ENCODE measurements around the gene FBRSL1.

Gene FBRSL1

DNA sequence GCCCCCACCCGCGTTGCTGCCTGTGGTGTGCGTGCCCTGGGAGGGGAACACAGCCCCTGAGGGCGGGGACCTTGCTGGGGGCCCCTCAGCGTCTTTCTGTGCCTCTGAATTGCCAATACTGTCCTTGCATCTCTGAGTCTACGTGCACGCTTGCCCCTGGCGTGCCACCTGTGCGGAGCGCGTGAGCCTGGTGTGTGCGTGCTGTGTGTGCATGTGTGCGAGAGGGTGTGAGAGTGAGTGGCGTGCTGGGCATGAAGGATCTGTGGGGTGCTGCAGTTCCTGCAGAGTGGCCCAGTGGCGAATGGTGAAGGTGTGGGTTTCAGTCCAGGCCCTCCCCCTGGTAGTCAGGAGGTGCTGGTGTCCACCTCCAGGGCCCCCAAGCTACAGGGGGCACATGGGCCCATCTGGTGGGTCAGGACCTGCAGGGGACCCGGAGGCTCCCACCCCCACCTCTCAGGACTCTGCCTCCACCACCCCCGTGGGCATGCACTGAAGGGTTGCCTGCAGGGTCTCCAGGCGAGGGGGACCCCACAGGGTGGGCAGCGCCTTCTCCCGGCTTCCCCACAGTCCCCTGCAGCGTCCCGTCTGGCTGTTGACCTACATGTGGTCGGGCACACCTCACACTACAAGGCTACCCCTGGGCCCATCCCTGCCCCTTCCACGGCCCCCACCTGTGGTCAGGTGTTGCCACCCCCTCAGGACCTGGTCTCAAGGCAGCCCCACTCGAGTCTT lies 21.0 kb downstream of the FBRSL1 start:
- Histone ChIP-seq H3K36me3 (ENCODE audit: control insufficient read depth, insufficient read depth, low read length) (no peaks in the 10 kb centered on the region), H3K9me3 (ENCODE audit: control insufficient read depth, low read length) (no peaks in the 10 kb centered on the region), H3K27me3 (ENCODE audit: control insufficient read depth, insufficient read depth, low read length, poor library complexity, severe bottlenecking) (no peaks in the 10 kb centered on the region), H3K27ac (ENCODE audit: insufficient read depth, low read depth, low read length, poor library complexity, severe bottlenecking) (no peak overlapping the region), H3K4me1 (ENCODE audit: control insufficient read depth, insufficient read depth, low read length) (peaks cover 12% of the 10 kb centered on the region), H3K4me3 (ENCODE audit: insufficient read depth, low read depth, low read length) (no peak overlapping the region)
- 94 to 95% methylated on average over 25 of the region's 25 CpGs for WGBS, 2 experiments

DNA sequence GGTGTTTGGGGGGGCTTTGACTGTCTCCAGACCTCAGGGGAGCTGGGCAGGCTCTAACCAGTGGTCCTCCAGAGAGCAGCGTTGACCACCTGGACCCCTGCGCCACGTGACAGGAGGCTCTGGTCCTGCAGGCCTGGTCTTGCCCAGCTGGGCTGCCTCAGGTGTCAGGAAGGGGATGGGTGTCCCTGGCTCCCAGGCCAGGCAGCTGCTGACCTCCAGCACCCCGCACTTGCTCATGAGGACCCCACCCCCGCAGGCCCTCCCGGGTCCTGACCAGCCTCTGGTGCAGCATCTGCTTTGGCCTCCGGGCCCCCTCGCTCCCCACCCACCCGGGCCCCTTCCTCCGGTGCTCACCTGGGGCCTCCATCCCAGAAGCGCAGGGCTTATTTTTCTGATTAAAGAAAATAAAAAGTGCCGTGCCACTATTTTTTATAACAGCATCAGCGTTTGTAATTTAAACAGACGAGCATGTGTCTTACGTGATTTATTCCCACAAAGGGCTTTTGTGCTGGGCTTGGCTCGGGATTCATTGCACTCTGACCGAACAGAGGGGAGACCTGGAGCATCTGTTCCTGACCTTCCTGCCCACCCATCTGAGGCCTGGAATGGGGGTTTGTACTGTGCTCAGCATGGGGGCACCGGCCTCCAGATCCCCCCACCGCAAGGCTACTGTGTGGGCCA lies 21.7 kb downstream of the FBRSL1 start:
- Histone ChIP-seq H3K27me3 (ENCODE audit: control insufficient read depth, insufficient read depth, low read length, poor library complexity, severe bottlenecking) (no peaks in the 10 kb centered on the region), H3K4me1 (ENCODE audit: control insufficient read depth, insufficient read depth, low read length) (peaks cover 6% of the 10 kb centered on the region), H3K27ac (ENCODE audit: insufficient read depth, low read depth, low read length, poor library complexity, severe bottlenecking) (no peak overlapping the region), H3K36me3 (ENCODE audit: control insufficient read depth, insufficient read depth, low read length) (no peaks in the 10 kb centered on the region), H3K9me3 (ENCODE audit: control insufficient read depth, low read length) (no peaks in the 10 kb centered on the region), H3K4me3 (ENCODE audit: insufficient read depth, low read depth, low read length) (no peak overlapping the region)
- 94% methylated on average over 19 of the region's 19 CpGs for WGBS, 2 experiments

DNA sequence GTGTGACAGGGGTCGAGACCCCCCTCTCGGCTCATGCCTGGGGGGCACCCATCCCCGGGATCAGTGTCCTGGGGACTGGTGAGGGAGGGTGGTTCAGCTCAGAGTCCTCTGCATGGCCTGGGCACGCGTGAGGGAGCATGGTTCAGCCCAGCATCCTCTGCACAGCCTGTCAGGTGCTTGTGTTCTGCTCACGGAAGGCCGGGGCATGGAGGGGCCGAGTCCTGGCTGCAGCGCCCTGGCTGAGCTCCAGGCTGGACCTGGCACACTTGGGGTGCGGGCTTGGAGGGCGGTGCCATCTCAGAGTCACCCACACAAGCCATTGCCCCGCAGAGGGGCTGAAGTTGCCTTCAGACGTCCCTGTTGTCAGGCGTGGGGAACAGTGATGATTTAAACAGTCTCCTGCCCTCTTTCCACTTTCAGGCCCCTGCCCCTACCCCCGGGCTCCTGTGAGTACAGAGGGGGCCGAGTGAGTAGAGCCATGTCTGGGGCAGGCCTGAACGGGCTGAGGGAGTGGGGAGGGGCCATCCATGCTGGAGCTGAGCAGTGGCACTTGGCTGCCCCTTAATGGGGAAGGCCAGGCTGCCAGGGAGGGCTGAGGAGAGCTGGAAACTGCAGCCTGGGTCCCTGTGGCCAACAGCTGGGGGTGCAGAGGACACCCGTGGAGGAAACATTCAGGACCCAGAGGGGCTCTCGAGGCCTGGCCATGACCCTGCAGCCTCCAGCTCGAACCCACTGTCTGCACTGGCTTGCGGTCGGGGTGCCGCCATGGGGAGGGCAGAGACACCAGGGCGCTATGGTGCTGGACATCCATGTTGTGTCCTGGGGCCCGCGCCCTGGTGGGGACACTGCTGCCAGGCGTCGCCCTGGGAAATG lies 22.5 kb downstream of the FBRSL1 start:
- Histone ChIP-seq H3K4me3 (ENCODE audit: insufficient read depth, low read depth, low read length) (no peak overlapping the region), H3K27me3 (ENCODE audit: control insufficient read depth, insufficient read depth, low read length, poor library complexity, severe bottlenecking) (no peaks in the 10 kb centered on the region), H3K27ac (ENCODE audit: insufficient read depth, low read depth, low read length, poor library complexity, severe bottlenecking) (no peak overlapping the region), H3K36me3 (ENCODE audit: control insufficient read depth, insufficient read depth, low read length) (no peaks in the 10 kb centered on the region), H3K4me1 (ENCODE audit: control insufficient read depth, insufficient read depth, low read length) (peaks cover 3% of the 10 kb centered on the region), H3K9me3 (ENCODE audit: control insufficient read depth, low read length) (no peaks in the 10 kb centered on the region)
- 89 to 91% methylated on average over 28 of the region's 28 CpGs for WGBS, 2 experiments

DNA sequence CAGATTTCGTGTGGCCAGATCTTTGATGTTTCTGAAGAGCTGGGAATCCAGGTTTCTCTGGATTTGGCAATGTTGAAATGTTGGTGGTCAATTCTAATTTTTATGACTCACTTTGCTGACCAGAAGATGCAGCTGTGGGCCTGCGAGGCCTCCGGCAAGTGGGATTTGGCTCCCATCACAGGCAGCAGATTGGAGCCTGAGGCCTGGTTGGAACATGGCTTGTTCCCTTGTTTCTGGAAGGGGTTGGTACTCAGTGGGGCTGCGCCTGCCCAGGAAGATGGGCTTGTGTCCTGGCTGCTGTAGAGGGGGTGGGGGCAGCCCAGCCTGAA lies 23.1 kb downstream of the FBRSL1 start:
- Histone ChIP-seq H3K27me3 (ENCODE audit: control insufficient read depth, insufficient read depth, low read length, poor library complexity, severe bottlenecking) (no peaks in the 10 kb centered on the region), H3K27ac (ENCODE audit: insufficient read depth, low read depth, low read length, poor library complexity, severe bottlenecking) (no peak overlapping the region), H3K4me1 (ENCODE audit: control insufficient read depth, insufficient read depth, low read length) (peaks cover 3% of the 10 kb centered on the region), H3K9me3 (ENCODE audit: control insufficient read depth, low read length) (no peaks in the 10 kb centered on the region), H3K4me3 (ENCODE audit: insufficient read depth, low read depth, low read length) (no peak overlapping the region), H3K36me3 (ENCODE audit: control insufficient read depth, insufficient read depth, low read length) (no peaks in the 10 kb centered on the region)
- WGBS, 2 experiments, result 93 to 94% methylated on average over 4 of the region's 4 CpGs

DNA sequence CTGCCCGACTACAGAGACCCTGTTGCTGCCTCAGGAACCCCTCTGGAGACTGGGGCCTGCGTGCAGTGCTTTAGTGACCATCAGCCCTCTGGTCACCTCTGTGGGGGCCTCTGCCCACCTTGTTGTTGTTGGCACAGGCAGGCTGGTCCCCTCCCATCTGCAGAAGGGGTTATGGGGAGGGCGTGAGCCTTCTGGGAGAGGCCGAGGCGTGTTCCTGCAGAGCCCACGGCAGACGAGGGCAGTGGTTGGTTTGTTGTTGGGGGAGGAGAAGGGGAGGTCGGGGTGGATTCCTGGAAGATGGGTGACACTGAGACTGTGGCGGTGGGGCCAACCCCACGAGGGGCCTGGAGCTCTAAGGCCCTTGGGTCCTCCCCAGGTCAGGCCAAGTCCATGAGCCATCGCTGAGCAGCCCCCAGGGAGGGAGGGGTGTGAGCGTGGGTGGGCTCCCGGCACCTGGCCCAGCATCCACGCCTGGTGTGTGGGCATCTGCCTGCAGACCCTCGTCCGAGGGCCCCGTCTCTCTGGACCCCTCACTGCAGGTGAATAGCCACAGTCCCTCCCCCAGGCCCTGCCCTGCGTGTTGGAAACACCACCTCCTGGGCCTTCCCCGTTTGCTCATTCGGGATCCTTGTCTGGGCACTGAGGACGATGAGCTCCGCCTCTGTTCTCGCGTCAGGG lies 23.6 kb downstream of the FBRSL1 start:
- Histone ChIP-seq H3K4me3 (ENCODE audit: insufficient read depth, low read depth, low read length) (no peak overlapping the region), H3K9me3 (ENCODE audit: control insufficient read depth, low read length) (no peaks in the 10 kb centered on the region), H3K27ac (ENCODE audit: insufficient read depth, low read depth, low read length, poor library complexity, severe bottlenecking) (no peak overlapping the region), H3K4me1 (ENCODE audit: control insufficient read depth, insufficient read depth, low read length) (peaks cover 3% of the 10 kb centered on the region), H3K36me3 (ENCODE audit: control insufficient read depth, insufficient read depth, low read length) (no peaks in the 10 kb centered on the region), H3K27me3 (ENCODE audit: control insufficient read depth, insufficient read depth, low read length, poor library complexity, severe bottlenecking) (no peaks in the 10 kb centered on the region)
- WGBS, 2 experiments, result 80 to 83% methylated on average over 24 of the region's 24 CpGs

DNA sequence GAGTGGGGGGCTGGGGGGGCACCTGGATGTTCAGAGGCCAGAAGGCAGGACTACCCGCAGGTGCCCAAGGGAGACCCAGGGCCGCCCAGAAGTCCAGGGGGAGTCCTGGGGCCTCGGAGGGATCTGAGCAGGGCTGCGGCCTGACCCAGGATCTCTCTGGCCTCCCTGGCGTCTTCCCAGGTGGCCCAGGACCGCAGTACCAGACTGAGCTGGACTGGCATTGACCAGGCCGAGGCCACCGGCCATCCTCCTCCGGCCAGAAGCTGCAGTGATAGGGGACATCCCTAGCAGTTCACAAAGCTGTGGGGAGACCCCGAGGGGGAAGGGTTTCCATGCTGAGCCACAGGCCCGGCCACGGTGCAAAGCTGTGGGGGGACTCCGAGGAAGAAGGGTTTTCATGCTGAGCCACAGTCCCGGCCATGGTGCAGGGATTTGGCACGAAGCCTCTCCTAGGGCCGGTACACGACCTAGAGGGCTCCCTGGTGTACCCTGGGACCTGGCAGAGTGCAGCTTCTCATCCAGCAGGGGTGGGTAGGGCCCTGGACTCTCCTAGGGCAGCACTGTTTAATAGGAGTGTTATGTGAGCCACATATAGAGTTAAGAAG lies 24.4 kb downstream of the FBRSL1 start:
- WGBS, 2 experiments, result 91 to 92% methylated on average over 17 of the region's 17 CpGs
- no peak overlapping the region for H3K4me3 ChIP-seq (ENCODE audit: insufficient read depth, low read depth, low read length)
- no peaks in the 10 kb centered on the region for H3K27me3 ChIP-seq (ENCODE audit: control insufficient read depth, insufficient read depth, low read length, poor library complexity, severe bottlenecking)
- H3K4me1 ChIP-seq (ENCODE audit: control insufficient read depth, insufficient read depth, low read length), result peaks cover 3% of the 10 kb centered on the region
- H3K9me3 ChIP-seq (ENCODE audit: control insufficient read depth, low read length), result no peaks in the 10 kb centered on the region
- no peaks in the 10 kb centered on the region for H3K36me3 ChIP-seq (ENCODE audit: control insufficient read depth, insufficient read depth, low read length)
- no peak overlapping the region for H3K27ac ChIP-seq (ENCODE audit: insufficient read depth, low read depth, low read length, poor library complexity, severe bottlenecking)

DNA sequence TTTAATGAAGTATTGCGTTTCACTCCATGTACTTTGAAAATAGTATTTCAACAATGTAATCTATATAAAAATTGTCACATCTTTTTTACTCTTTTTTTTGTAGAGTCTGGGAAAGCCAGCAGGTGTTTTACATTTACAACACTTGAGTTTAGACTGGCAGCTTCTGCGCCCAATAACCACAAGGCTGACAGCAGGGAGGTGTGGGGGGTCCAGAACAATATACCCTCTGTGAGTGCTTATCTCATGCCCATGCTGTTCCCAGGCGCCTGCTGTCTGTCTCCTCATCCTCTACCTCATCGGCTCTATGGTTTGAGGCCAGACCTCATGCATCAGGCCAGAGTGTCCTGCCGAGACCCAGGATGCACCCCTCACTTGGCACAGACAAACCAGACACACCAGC lies 24.9 kb downstream of the FBRSL1 start:
- H3K4me1 ChIP-seq (ENCODE audit: control insufficient read depth, insufficient read depth, low read length), result peaks cover 3% of the 10 kb centered on the region
- no peak overlapping the region for H3K4me3 ChIP-seq (ENCODE audit: insufficient read depth, low read depth, low read length)
- no peaks in the 10 kb centered on the region for H3K36me3 ChIP-seq (ENCODE audit: control insufficient read depth, insufficient read depth, low read length)
- 94% methylated on average over 4 of the region's 5 CpGs for WGBS, 2 experiments
- H3K27ac ChIP-seq (ENCODE audit: insufficient read depth, low read depth, low read length, poor library complexity, severe bottlenecking), result no peak overlapping the region
- no peaks in the 10 kb centered on the region for H3K9me3 ChIP-seq (ENCODE audit: control insufficient read depth, low read length)
- H3K27me3 ChIP-seq (ENCODE audit: control insufficient read depth, insufficient read depth, low read length, poor library complexity, severe bottlenecking), result no peaks in the 10 kb centered on the region

DNA sequence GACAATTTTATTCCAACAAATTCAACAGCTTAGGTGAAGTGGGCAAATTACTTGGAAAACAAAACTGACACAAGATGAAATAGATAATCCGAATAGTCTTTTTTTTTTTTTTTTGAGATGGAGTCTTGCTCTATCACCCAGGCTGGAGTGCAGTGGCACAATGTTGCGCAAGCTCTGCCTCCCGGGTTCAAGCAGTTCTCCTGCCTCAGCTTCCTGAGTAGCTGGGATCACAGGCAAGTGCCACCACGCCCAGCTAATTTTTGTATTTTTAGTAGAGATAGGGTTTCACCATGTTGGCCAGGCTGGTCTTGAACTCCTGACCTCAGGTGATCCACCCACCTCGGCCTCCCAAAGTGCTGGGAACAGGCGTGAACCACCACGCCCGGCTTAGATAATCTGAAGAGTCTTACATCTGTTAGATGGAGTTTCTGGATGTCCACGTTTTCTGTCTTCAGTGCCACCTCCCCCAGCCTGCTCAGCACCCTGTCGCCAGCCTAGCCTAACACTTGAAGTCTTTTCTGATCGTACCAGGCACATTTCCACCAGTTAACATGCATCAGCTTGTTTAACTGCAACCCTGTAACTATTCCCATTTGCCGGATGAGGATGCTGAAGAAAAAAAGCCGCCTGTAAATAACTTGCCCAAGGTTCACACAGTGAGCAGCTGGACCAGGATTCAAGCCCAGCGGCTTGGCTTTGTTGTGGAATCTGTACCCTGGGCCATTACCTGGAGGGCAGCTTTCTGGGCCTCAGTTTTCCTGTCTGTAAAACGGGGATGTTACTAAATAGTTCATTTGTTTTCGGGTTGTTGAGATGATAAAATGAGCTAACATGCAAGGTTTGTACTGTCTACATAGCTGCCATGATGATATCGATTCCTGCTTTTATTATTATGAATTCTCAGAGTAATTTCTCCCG lies 26.4 kb downstream of the FBRSL1 start:
- Histone ChIP-seq H3K27ac (ENCODE audit: insufficient read depth, low read depth, low read length, poor library complexity, severe bottlenecking) (no peak overlapping the region), H3K4me3 (ENCODE audit: insufficient read depth, low read depth, low read length) (no peak overlapping the region)
- whole genome bisulfite sequencing, 2 experiments, result 92 to 93% methylated on average over 18 of the region's 18 CpGs

More for the DNA sequence above, 26.4 kb downstream of the FBRSL1 start:
- H3K27me3 ChIP-seq (ENCODE audit: control insufficient read depth, insufficient read depth, low read length, poor library complexity, severe bottlenecking), result no peaks in the 10 kb centered on the region
- H3K9me3 ChIP-seq (ENCODE audit: control insufficient read depth, low read length), result no peaks in the 10 kb centered on the region
- H3K4me1 ChIP-seq (ENCODE audit: control insufficient read depth, insufficient read depth, low read length), result peaks cover 3% of the 10 kb centered on the region
- H3K36me3 ChIP-seq (ENCODE audit: control insufficient read depth, insufficient read depth, low read length), result no peaks in the 10 kb centered on the region
